MM.1S (cell line): ENCODE data around the gene PI4KB.

Experiments used
- EZH2 ChIP-seq: fragments of 300-600 bp; sonication (generic); optimal IDR thresholded peaks from 2 replicates; pipeline ENCODE3; 2017; ENCODE audit warnings: low read depth, mild to moderate bottlenecking, antibody characterized with exemption, low read length, mixed read lengths
- TF ChIP-seq, protein P1 (sequence below): fragments of 300-600 bp; sonication (generic); IDR thresholded peaks from 2 replicates; pipeline ENCODE4 v1.5.1; 2016; ENCODE audit warnings: antibody characterized with exemption, low read length, mixed read lengths

DNA sequence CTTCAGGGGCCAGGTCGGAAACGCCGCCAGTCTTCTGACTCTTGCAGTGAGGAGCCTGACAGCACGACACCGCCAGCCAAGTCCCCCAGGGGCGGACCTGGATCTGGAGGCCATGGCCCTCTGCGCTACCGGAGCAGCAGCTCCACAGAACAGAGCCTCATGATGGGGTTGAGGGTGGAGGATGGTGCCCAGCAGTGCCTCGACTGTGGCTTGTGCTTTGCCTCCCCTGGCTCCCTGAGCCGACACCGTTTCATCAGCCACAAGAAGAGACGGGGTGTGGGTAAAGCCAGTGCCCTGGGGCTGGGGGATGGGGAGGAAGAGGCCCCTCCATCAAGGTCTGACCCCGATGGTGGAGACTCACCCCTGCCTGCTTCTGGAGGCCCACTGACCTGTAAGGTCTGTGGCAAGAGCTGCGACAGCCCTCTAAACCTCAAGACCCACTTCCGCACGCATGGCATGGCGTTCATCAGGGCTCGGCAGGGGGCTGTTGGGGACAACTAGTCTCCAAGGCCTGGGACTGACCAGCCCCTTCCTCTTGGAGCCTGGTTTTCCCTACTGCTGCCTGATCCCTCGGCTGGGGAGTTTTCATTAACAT lies 36.4 kb downstream of the PI4KB start:
- TF ChIP-seq EZH2, result no peak
- TF ChIP-seq, protein P1, sequence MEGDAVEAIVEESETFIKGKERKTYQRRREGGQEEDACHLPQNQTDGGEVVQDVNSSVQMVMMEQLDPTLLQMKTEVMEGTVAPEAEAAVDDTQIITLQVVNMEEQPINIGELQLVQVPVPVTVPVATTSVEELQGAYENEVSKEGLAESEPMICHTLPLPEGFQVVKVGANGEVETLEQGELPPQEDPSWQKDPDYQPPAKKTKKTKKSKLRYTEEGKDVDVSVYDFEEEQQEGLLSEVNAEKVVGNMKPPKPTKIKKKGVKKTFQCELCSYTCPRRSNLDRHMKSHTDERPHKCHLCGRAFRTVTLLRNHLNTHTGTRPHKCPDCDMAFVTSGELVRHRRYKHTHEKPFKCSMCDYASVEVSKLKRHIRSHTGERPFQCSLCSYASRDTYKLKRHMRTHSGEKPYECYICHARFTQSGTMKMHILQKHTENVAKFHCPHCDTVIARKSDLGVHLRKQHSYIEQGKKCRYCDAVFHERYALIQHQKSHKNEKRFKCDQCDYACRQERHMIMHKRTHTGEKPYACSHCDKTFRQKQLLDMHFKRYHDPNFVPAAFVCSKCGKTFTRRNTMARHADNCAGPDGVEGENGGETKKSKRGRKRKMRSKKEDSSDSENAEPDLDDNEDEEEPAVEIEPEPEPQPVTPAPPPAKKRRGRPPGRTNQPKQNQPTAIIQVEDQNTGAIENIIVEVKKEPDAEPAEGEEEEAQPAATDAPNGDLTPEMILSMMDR, result no peak
